GM21619 (cell line): ENCODE results near the gene PITPNC1.
"Not testable (repeated sequence)": the region's sequence is repeated elsewhere in the genome, so short reads cannot be mapped to it uniquely, and the experiment has no call there.

Experiments
- ATAC-seq: cut with Tn5 transposase; IDR thresholded peaks from one replicate; pipeline ENCODE4 v1.9.1; 2021; ENCODE audit not compliant: unreplicated experiment

The PITPNC1 gene

GRCh38 chr17:67400193-67400592 lies 23.1 kb downstream of the PITPNC1 start:
- ATAC-seq: no peak

GRCh38 chr17:67401106-67401505 lies 24.0 kb downstream of the PITPNC1 start:
- ATAC-seq: no peak

GRCh38 chr17:67401598-67402504 lies 24.8 kb downstream of the PITPNC1 start:
- ATAC-seq: no peak

- no peak for ATAC-seq
Measured at GRCh38 chr17:67403065-67403464, 26.0 kb downstream of the PITPNC1 start.

GRCh38 chr17:67403483-67403882 lies 26.4 kb downstream of the PITPNC1 start:
- no peak for ATAC-seq

GRCh38 chr17:67408455-67408830 lies 31.4 kb downstream of the PITPNC1 start:
- not testable (repeated sequence) for ATAC-seq

GRCh38 chr17:67411397-67411796 lies 34.3 kb downstream of the PITPNC1 start:
- ATAC-seq: no peak

- no peak for ATAC-seq
Measured at GRCh38 chr17:67412032-67412431, 35.0 kb downstream of the PITPNC1 start.

GRCh38 chr17:67412941-67413340 lies 35.9 kb downstream of the PITPNC1 start:
- ATAC-seq: no peak

GRCh38 chr17:67413388-67413787 lies 36.3 kb downstream of the PITPNC1 start:
- no peak for ATAC-seq

GRCh38 chr17:67414130-67414529 lies 37.0 kb downstream of the PITPNC1 start:
- no peak for ATAC-seq

- ATAC-seq: no peak
Measured at GRCh38 chr17:67414559-67414958, 37.5 kb downstream of the PITPNC1 start.

- ATAC-seq: no peak
Measured at GRCh38 chr17:67415291-67415690, 38.2 kb downstream of the PITPNC1 start.

- no peak for ATAC-seq
Measured at GRCh38 chr17:67417507-67417906, 40.4 kb downstream of the PITPNC1 start.

GRCh38 chr17:67420994-67421393 lies 43.9 kb downstream of the PITPNC1 start:
- no peak for ATAC-seq

- peak; percentile 83 for ATAC-seq
Measured at GRCh38 chr17:67421869-67422273, 44.8 kb downstream of the PITPNC1 start.

- ATAC-seq: not testable (repeated sequence)
Measured at GRCh38 chr17:67422296-67422695, 45.2 kb downstream of the PITPNC1 start.

- ATAC-seq: no peak
Measured at GRCh38 chr17:67422897-67423296, 45.8 kb downstream of the PITPNC1 start.

GRCh38 chr17:67425571-67426160 lies 48.6 kb downstream of the PITPNC1 start:
- no peak for ATAC-seq

GRCh38 chr17:67427424-67427823 lies 50.3 kb downstream of the PITPNC1 start:
- ATAC-seq: no peak

- ATAC-seq: not testable (repeated sequence)
Measured at GRCh38 chr17:67430515-67430914, 53.4 kb downstream of the PITPNC1 start.

- ATAC-seq: peak; percentile 57
Measured at GRCh38 chr17:67431249-67432015, 54.4 kb downstream of the PITPNC1 start.
